GM19043 (cell line): Measurements from ENCODE around the gene BICC1.
"Not testable (repeated sequence)": the region's sequence is repeated elsewhere in the genome, so short reads cannot be mapped to it uniquely, and the experiment has no call there.

Experiments
- ATAC-seq: cut with Tn5 transposase; IDR thresholded peaks from one replicate; pipeline ENCODE4 v1.9.1; 2021; ENCODE audit warnings: low read depth; ENCODE audit not compliant: unreplicated experiment

BICC1 gene

DNA sequence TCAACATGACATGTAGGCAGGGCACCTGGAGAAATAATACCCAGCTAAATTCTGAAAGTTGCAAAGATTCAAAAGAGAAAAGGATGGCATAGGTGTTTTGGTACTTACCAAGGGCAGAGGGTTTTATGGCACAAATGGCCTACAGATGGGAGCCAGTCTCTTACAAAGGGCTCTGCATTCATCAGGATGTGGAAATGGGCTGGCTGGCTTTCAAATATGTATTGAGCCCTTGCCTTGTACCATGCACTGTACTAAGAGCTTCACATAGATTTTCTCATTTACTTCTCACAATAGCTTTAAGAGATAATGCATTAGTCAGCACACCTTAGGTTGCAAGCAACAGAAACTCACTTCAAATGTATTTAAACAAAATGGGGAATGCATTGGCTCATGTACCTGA is 327.1 kb downstream of the BICC1 start:
- ATAC-seq, result no peak

DNA sequence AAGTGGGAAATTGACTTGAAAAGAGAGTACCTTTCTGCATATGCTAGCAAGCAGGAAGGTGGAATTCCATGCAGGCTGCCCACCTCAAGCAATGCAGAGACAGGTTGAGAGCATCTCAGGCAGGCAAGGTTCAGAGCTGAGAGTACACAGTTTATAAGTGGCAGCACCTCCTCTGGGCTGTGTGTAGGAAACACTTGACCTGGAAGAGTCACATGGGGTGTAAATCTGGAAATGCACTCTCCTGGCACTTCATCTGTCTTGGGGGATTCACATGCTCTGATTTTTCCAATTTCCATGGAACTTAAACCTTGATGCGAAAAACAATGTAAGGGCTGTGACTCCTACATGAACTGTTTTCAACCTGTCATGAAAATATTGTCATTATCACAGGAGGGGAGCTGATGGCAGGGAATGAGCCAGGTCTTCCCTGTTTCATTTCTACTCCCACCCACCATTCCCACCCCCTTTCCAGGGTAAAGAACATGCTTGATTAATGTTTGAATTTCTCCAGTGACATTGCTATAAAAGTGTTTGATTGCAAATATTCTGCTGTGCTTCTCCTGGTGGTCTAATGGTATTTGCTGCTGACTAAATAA is 328.3 kb downstream of the BICC1 start:
- ATAC-seq, result no peak

DNA sequence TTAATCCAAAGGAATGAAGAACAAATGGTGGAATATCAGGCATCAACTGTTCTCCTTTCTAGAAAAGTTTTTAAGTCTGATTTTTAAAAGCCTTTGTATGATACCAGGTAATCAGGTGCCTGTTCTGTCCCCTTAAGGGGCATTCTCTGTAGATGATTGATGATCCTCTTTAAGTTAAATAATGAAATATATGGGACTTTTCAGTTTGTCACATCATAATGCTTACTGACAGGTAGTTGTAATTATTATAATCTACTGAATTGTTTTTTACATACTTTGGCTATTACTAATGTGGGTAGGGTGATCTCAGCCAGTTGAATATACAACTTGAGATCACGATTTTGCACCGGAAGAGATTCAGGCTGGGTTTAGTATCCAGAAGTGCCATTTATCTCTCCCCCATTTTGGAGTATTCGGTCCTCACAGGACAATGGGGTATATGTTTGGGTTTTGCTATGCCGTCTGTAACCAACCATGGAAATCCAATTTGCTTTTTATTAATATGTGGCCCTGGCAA is 330.2 kb downstream of the BICC1 start:
- no peak for ATAC-seq

DNA sequence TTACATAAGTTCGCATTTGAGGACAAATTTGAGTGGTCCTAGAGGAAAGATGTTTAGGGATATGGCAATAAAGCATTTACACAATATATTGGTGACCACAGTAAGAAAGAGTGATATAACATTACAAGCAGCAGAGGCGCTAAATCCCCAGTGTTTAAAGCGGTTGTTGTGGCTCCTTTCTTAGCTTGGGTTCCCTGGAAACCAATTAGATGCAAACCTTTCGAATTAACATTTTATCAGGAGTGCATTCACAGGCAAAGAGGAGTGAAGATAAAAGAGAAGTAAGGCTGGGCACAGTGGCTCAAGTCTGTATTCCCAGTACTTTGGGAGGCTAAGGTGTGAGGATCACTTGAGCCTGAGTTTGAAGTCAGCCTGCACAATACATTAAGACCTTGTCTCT is 331.1 kb downstream of the BICC1 start:
- ATAC-seq, result no peak

DNA sequence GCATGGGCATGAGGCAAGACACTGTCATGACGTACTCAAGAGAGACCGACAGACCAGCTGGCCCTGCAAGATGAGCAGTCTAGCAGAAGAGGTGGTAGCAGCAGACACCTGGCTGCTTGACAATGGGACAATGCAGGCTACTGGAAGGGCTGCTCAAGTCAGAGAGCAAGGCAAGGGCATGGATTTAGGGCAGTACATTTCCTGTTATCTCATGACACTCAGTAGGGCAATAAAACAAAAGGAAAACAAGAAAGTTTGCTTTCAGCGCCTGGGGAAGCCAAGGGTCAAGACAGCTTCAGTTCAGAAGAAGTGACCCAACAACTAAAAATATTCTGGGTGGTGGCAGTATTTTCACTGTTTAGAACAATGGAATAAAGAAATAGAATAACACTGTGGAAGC is 332.0 kb downstream of the BICC1 start:
- ATAC-seq, result no peak

DNA sequence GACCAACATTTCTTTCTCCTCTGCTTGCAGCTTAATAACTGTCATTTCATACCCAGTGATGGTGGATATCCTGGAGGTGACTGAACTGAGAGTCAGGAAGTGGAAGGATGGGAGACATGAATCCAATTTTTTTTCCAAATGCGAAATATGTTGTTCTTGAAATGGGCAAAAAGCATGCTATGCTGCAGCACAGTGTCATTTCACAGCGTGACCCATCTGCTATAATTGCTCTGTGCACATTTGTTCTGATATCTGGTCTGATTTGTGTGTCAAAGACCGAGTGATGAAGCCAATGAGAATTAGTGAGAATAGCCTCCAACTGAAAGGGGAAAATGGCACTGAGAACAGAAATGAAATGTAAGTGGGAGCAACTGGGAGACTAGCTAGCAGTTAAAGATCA is 334.2 kb downstream of the BICC1 start:
- no peak for ATAC-seq

DNA sequence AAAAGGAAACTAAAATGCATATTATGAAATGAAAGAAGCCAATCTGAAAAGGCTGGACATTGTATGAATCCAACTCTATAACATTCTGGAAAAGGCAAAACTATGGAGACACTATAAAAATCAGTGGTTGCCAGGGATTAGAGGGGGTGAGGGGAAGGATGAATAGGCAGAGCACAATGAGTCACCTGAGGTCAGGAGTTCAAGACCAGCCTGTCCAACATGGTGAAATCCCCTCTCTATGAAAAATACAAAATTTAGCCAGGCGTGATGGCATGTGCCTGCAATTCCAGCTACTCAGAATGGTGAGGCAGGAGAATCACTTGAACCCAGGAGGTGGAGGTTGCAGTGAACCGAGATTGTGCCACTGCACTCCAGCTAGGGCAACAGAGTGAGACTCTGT is 338.9 kb downstream of the BICC1 start:
- no peak for ATAC-seq

DNA sequence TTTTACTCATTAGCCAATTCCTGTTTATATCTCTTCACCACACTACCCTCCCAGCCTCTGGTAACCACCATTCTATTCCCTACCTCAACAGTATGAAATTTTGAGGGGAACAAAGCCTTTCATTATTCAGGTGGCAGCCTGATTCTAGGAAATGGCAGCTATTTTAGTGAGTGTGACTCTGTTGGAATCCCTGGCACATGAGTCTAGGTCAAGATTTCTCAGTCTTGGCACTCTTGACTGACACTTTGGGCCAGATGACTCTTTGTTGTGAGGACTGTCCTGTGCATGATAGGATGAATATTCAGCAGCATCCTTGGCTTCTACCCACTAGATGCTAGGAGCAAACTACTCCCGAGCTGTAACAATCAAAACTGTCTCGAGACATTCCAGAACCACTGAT is 341.0 kb downstream of the BICC1 start:
- ATAC-seq, result no peak

DNA sequence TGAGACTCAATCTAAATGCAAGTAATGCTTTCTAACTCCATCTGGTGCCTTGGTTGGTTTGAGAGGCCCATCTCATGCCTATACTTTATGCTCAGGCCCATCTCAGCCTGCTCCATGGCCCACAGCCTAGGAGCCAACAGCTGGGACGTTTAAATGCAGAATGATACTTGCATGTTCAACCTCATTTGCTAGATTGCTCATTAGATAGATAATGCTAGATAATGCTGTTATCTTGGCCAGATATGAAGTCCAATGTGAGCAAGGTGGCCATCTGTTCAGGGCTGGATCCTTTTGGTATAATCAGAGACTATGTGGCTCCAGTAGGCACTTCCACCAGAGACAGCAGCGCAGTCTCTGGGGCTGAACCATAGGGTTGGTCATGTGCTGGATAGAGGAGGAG is 342.1 kb downstream of the BICC1 start:
- ATAC-seq, result no peak

DNA sequence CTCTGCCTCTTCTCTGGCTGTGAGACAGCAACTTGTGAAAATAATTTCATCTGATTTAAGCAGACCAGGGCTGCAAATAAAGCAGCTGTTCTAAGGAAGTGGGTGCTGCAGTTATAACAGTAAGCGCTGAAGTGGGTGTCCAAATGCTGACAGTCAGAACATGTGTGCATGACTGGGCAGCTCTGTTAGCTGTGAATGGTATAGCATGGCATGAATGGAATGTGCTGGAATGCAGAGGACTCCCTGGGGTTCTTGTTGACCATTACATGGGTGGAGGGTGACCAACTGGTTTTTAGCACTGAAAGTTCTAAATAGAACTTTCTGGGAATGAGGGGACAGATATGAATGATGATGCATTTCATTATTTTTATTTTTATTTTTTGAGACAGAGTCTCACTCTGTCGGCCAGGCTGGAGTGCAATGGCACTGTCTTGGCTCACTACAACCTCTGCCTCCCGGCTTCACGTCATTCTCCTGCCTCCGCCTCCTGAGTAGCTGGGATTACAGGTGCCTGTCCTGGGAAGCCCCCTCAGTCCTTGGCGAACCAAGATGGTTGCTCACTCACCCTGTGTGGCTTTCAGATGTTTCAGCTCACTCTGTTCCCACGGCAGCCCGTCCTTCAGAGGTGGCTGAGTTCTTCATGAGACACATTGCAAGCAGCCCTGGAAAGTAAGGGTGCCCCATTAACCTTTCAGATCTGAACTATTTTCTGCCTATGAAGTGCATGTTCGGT is 344.0 kb downstream of the BICC1 start:
- no peak for ATAC-seq

DNA sequence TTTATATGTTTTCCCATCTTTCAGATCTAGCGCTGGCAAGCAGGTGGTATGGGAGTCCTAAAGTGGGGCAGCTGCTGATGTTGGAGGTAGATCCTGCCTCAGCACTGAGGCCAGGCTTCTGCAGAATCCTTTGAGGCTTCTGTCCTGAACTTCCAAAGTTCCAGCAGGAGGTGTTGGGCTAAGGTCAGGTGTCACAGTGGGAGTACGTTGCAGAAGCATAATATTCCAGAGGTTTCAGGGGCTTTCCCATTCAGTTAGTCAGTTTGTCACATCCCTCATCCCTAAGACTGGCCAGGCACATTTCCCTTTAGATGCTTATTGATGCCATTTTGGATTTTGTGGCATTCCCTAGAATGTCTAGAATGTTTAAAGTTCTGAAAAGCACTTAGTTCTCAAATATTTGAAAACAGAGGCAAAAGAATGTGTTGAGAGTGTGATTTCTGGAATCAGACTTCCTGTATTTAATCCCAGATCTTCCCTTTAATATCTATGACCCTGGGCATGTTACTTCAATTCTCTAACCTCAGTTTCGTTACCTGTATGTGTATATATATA is 344.7 kb downstream of the BICC1 start:
- no peak for ATAC-seq

DNA sequence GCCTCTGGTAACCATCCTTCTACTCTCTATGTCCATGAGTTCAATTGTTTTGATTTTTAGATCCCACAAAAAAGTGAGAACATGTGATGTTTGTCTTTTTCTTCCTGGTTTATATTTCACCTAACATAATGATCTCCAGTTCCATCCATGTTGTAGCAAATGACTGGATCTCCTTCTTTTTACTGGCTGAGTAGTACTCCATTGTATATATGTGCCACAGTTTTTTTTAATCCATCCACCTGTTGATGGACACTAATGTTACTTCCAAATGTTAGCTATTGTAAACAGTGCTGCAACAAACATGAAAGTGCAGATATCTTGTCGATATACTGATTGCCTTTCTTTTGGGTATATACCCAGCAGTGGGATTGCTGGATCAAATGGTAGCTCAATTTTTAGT is 345.5 kb downstream of the BICC1 start:
- ATAC-seq, result not testable (repeated sequence)

DNA sequence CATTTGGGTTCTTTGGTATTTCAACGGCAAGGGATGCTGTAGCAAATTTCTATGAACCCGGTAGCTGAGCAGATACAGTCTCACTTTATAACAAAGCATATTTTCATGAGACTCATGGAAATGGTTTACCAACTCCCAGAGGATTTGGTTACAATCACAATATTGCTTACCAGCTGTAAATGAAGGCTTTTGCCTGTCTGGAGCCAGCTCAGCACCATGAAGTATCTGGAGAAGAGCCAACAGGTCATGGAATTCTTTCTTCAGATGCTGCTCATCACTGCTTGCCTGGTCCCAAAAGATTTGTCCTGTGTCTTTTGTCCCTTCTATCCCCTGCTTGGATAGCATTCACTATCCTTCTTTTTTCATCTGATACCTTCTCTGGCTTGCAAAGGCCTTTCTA is 346.9 kb downstream of the BICC1 start:
- no peak for ATAC-seq

DNA sequence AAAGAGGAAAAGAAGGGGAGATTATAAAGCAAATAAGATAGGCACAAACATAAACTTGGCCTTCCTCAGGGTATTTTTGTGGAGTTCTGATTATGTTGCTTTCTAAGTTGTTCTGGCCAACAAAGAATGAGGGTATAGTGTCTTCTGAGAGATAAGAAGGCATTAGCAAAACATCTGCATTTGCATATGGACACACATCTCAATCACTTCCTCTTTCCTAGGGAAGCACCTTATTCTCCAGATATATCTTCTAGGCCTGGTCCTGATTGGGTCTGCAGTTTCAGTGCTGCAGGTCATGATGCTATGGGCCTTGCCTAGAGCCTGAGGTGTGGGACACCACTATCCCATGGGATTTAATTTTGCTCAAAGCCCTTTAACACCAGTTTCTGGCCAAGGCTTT is 355.0 kb downstream of the BICC1 start:
- ATAC-seq, result no peak

DNA sequence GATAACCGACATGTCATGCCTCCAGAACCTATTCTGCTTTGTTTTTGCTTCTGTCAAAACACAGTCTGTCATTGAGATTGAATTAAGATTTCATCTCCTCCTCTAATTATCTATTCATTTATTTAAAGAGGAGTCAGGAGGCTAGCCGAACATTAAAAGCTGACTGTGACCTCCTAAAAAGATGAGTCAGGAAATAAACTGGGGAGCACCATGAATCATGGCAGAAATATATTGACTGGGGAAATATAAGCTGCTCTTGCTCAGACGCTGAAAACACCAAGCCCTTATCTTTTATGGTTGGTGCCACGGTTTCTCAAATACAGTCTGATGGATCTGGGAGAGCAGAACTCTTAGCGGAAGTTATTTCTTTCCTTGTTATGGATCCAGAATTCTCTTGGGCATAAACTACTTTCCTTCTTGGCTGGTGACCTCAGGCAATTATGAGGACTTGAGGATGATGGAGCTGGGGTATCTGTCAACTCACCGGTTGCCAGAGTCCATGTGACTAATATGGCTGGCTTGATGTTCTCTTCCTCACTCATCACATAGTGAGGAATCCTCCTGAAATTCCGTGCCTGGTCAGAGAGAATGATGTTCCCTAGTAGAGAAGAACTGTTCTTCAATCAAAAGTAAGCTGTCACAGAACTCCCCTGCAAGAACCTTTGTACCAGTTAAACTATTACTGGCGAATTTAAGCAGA is 356.2 kb downstream of the BICC1 start:
- no peak for ATAC-seq

DNA sequence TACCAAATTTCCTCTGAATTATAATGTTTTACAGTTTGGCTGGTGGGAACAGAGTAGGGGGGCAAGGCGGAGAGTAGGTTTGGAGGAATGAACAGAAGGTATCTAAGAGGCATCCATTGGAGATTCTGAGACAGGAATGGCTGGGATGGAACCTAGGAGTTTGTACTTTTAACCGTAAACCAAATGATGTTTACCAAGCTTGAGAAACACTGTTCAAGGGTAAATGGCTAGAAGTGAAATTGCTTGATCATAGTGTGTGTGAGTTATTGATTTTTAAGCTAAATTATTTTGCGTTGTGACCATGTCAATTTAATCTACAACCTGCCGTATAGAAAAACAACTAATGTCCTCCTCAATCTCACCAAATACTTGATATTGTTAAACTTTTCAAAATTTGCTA is 357.4 kb downstream of the BICC1 start:
- no peak for ATAC-seq

DNA sequence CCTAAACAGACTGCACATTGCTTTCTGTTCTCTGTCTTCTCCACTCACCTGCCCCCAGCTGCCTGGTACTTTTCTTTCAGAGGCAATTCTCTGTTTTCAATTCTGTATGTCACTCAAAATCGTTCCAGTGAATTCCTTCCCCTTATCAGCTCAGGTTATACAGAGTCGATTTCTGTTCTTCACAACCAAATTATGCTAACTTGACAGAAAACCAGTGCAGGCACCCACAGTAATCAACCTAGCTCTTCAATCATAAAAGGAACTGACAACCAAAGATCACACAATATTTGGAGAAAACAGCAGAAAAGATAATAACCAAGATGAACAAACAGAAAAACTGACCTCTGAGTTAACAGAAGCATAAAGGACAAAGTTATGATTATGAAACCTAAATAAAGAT is 360.5 kb downstream of the BICC1 start:
- ATAC-seq, result no peak
